NCI-H187 treated with DMSO at 0.1 percent for 48 hours (cell line): ENCODE data around the gene GPR55.

Source experiments
- DNase-seq: peaks from one replicate; lab custom pipeline; 2025; lab: John Stamatoyannopoulos, UW

GPR55 gene

DNA sequence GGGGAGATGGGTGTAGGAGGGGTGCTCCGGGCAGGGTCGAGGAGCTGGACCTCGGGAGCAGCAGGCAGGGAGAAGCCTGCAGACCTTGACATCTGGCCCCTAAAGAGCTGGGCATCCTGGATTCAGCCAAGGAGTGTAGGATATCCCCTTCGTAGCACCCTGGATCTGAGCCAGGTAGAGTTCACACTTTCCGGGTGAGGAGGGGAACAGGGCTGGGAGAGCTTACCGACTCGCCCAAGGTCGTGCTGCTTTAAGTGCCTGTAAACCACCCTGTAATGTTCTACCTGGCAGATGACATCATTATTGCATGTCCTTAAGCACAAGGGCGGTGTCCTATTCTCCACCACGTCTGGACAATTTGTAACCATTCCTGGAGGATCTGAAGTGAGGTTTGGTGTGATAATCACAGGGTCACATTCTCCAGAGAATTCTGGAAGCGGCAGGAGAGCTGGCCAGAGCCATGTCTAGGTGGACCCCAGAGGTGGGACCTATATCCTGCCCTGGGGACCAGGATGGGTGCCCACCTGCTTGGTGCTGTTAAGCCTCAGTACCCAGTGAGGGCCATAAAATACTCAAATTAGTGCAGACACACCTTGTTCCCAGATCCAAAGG lies 45.7 kb downstream of the GPR55 start:
- no peak for DNase-seq

DNA sequence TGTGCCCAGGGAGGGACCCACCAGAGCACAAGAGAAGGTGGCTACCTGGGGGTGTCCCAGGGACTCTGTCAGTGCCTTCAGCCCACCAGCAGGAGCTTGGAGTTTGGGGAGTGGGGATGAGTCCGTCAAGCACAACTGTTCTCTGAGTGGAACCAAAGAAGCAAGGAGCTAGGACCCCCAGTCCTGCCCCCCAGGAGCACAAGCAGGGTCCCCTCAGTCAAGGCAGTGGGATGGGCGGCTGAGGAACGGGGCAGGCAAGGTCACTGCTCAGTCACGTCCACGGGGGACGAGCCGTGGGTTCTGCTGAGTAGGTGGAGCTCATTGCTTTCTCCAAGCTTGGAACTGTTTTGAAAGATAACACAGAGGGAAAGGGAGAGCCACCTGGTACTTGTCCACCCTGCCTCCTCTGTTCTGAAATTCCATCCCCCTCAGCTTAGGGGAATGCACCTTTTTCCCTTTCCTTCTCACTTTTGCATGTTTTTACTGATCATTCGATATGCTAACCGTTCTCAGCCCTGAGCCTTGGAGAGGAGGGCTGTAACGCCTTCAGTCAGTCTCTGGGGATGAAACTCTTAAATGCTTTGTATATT lies 46.3 kb downstream of the GPR55 start:
- no peak for DNase-seq

- DNase-seq: no peak
These were observed 47.1 kb downstream of the GPR55 start for GRCh38 chr2:230877759-230878598.

DNA sequence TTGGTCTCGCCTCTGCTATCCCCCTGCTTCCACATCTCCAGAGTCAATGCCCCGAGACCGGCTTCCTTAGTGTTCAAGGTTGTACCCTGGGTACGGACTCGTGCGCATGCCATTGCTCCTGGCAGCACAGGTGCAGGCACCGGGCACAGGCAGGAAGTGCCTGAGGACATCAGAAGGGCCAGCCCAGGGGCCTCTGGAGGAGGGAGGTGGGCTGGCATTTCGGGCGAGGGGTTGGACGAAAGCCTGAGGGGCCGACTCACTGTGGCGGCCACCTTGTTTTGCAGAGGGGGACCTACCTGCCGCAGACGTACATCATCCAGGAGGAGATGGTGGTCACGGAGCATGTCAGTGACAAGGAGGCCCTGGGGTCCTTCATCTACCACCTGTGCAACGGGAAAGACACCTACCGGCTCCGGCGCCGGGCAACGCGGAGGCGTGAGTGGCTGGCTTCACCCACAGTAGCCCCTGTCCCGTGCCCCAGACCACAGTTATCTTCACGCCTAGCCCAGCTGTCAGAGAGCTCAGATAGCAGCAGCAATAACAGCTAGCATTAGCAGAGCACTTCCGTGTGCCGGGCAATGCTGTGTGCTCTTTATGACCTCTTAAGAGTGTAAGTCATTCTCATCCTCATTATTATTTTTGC lies 47.8 kb downstream of the GPR55 start:
- DNase-seq: no peak

GRCh38 chr2:230875347-230876315 lies 49.4 kb downstream of the GPR55 start:
- DNase-seq: no peak

DNA sequence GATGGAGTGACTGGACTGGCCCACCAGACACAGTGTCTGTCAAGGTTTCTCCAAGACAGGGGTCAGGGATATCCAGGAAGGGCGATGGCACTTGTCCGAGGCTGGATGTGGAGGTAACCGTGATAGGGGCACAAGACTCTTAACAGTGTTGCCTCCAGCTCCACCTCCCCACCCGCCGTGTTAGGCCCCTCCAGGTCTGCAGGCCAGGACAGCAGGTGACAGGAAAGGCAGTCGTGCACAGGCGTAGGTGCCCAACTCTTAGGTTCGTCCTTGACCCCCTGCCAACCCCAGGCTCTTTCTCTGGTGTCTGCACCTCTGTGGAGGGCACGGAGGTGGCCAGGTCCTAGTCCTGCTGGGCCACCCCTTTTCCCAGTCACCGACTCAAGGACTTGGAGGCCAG lies 50.2 kb downstream of the GPR55 start:
- DNase-seq: no peak

DNA sequence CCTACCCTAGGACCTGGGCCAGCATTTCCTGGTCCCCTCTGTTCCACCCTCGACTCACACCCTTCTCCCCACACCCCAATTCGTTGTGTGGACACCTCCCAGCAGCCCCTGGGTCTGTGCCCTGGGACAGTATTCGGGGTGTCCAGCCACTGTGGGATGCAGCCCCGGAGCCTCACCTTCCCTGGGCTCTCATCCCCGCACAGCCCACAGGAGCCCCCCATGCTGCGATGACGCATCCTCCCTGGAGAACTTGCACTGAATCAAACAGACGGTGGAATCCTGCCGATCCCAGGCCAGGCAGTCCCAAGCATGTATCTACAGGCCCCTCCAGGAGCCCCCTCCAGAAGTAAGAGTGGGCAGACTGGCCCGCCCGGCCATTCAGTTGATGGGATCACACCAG lies 50.6 kb downstream of the GPR55 start:
- no peak for DNase-seq

DNA sequence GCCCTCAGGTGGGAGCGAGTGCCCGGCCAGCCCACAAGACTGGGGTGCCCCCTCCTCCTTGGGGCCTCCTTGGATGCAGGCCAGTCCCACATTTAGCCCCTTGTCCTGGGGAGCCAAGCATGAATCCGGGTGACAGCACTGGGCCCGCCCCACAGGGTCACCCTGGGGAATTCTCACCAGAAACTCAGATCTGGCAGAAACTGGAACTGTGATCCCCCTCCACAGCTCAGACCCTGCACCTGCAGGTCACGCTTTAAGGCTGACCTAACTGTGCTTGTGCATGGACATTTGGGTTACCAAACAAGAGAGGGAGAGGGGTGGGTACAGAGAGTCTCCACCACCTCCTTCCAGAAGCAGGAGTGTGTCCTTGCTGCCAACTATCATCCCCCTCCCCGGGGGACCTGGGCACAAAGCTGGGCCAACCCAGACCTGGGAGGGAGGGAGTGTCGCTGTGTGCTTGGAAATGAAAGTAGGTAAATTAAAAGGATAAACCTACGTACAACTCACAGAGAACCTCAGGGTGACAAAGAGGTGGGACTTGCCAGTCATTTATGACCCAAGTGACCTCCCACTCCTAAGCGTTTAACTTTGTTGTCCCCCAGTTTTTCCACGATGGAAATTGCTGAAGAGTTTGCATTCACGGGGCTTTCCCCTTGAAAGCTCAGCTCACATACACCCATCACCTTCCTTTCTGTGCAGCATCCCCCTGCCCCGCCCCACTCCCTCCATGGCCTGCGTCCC lies 51.2 kb downstream of the GPR55 start:
- no peak for DNase-seq

- DNase-seq: no peak
These were observed 51.9 kb downstream of the GPR55 start for GRCh38 chr2:230872968-230873660.

DNA sequence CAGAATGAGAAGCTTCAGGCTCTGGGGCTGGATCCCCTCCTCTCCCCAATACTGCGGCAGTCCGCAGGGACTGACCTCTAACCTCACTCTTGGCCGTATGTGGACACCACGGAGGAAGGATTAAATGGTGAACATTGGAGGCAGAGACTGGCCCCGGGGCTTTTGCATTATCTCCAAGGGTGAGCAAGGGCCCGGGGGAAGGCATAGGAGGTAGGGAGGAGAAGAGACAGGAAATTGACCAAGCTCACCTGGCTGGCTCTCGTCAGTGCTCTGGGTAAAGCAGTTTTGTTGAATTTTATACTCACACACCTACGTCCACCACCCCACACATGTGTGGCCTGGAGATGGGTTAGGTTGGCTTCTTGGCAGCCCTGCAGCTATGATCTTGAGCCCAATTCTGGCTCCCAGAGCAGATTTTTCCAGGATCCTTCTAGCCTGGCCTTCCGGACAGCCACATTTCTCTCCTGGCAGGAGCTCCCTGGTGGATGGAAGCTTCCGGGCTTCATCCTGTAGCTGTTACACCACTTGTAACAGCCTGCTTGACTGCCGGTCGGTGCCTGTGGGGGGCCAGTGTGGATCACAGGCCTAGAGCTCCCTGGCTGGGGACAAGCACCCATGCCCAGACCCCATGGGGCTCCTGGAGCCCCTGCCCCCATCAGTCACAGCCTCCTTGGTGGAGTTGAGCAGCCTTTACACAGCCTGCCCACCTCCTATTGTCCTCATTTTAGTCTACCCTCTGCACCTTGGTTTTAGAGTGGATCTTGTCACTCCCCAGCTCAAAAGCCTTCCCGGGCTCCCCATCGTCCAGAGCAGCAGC lies 52.7 kb downstream of the GPR55 start:
- DNase-seq: no peak

- no peak for DNase-seq
These were observed 53.5 kb downstream of the GPR55 start for GRCh38 chr2:230871361-230872150.

GRCh38 chr2:230870544-230871360 lies 54.3 kb downstream of the GPR55 start:
- DNase-seq: no peak

DNA sequence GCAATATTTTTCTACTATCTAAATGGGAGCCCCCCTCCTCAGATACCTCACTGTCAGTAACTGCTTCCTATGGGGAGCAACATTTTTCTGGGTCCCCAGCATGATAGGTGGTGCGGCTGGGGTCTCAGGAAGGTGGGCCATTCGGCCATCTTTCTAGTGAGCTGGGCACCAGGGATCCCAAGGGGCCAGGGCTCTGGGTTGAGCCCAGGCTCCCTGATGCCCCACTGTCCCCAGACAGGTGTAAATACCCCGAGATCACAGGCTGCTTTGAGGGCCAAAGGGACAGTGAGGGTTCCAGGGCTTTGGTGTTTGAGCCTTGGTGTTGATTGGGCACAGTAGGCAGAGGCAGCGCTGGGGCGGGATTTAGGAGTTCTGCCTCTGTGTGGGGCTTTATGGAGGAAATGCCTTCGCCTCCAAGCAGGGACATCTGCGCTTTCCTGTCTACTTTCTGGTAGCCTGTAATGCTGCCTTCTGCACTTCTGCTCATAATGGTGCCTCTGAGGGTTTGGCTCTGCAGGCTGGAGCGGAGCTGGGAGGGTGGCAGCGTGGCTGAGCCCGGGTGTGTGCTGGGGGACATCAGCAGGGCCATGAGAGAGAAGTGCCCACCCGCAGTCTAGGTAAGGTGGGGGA lies 55.0 kb downstream of the GPR55 start:
- DNase-seq: no peak

DNA sequence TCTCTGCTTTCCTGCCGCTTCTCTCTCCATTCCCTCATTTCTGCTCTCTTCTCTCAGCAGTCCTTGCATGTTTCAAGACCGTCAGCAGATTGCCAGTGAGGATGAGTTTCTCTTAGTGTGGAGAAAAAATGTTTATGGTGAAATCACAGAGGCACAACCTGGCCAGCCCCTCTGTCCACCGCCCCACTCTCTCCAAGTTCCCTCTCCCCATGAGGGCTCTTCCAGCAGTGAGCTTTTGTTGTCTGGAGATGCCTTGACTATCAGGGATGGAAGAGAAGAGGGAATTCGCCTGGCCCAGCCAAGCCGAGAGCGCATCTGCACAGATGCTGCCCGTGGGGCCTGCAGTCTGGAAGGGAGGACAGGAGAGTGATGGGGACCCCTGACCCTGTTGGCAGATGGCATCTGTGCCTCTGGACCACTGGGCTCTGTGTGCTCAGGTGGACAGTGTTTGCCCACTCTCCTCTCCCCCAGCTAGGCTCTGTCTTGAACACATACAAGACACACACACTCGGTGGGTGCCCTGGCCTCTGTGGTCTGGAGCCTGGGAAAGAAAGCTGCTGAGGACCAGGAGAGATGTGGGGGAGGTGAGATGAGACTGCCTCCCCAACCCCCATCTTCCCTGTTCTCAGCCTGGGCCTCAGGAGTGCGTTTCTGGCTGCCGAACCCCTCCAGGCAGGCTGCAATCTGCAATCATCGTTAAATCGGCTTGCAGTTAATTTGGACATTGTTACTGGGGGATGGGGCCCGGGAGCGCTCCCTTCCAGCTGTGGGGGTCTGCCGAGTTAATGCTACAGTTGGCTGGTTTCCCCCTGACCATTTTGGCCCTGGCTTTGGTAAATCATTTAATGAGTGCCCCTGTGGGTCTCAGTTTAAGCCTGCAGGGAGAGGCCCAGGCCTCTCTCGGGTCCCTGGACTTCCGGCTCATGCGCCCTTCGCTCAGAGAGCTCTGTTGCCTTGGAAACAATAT lies 55.8 kb downstream of the GPR55 start:
- DNase-seq: no peak

GRCh38 chr2:230868161-230868946 lies 56.7 kb downstream of the GPR55 start:
- DNase-seq: no peak
